Activated naive CD8-positive, alpha-beta T cell treated with anti-CD3 and anti-CD28 coated beads, Interleukin-2, amount 50 U/mL, for 24 hours (primary cell): ENCODE results near the gene BMAL1.

Experiments used
- ATAC-seq: fragments of 150-1000 bp; cut with Tn5 transposase; one replicate; pipeline ENCODE4 v1.10.0; 2021
- DNase-seq: peaks from one replicate; pipeline ENCODE4 v3.0.0; 2021
- H3K27ac Mint-ChIP-seq: one replicate; pipeline ENCODE4 v1.8.0; 2021; ENCODE audit warnings: mild to moderate bottlenecking, mixed read lengths
- H3K27me3 Mint-ChIP-seq: one replicate; pipeline ENCODE4 v1.8.0; 2021; ENCODE audit warnings: mixed read lengths
- H3K36me3 Mint-ChIP-seq: one replicate; pipeline ENCODE4 v1.8.0; 2021; ENCODE audit warnings: low read depth, mixed read lengths
- H3K4me1 Mint-ChIP-seq: one replicate; pipeline ENCODE4 v1.8.0; 2021; ENCODE audit warnings: mixed read lengths
- H3K4me3 Mint-ChIP-seq: one replicate; pipeline ENCODE4 v1.8.0; 2021; ENCODE audit warnings: mild to moderate bottlenecking, moderate library complexity, mixed read lengths
- H3K9me3 Mint-ChIP-seq: one replicate; pipeline ENCODE4 v1.8.0; 2021; ENCODE audit warnings: mixed read lengths

BMAL1 gene

GRCh38 chr11:13277768-13278608 is at the start of gene BMAL1:
Gene BMAL1, plus strand, starts transcription at chr11:13277790. Its CDS starts 76,519 bp downstream, at chr11:13354309.
- ATAC-seq = peak; percentile 25
- H3K4me1 Mint-ChIP-seq = peaks cover 60% of the 10 kb centered on the region

DNA sequence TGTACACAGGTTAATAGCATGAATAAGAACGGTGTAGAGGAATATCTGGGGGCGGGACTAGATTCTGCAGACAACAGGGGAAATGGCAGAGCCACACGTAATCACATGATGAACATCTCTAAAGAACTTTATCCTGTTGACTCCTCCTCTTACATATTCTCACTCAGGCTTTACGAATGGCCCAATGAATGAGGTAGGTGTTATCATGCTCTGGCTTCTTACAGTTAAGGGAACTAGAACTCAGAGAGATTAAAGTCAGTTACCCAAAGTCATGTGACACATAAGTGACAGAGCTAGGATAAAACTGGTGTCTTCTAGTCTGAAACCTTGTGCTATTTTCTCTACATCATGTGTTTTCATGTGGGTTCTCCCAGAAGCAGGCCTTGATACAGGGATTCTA is 49.0 kb upstream of the BMAL1 start:
- no peak for ATAC-seq
- Mint-ChIP-seq H3K27me3 (no peaks in the 10 kb centered on the region), H3K4me3 (no peak overlapping the region), H3K4me1 (peaks cover 4% of the 10 kb centered on the region), H3K36me3 (no peaks in the 10 kb centered on the region), H3K9me3 (no peaks in the 10 kb centered on the region), H3K27ac (no peak overlapping the region)
- no peak for DNase-seq

More at GRCh38 chr11:13277768-13278608, at the start of gene BMAL1:
- DNase-seq = peak; percentile 63
- no peaks in the 10 kb centered on the region for H3K36me3 Mint-ChIP-seq
- H3K27me3 Mint-ChIP-seq = peaks cover 9% of the 10 kb centered on the region
- H3K4me3 Mint-ChIP-seq = peak within 1 kb of the TSS; percentile 90
- peak within 1 kb of the TSS; percentile 84 for H3K27ac Mint-ChIP-seq
- H3K9me3 Mint-ChIP-seq = no peaks in the 10 kb centered on the region

DNA sequence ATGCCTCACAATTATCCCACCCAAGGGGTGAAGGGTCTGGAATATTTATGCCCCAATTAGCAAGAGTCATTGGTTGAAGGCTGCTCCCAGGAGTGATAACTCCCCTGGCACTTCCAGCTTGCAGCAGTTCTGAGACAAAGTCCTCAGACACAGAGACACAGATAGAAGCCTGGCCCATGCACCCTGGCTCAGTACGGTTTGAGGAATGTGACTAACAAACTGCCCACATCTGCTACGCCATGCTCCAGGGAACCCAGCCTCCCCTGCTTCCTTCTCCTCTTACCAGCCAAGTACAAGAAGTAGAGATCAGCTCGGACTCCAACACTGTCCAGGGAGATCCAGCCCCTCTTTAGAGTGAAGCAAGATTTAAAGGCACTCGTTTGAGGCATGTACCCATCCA is 48.5 kb upstream of the BMAL1 start:
- Mint-ChIP-seq H3K27ac (no peak overlapping the region), H3K27me3 (no peaks in the 10 kb centered on the region), H3K36me3 (no peaks in the 10 kb centered on the region), H3K9me3 (no peaks in the 10 kb centered on the region), H3K4me3 (no peak overlapping the region), H3K4me1 (peaks cover 4% of the 10 kb centered on the region)
- ATAC-seq = no peak
- DNase-seq = no peak

DNA sequence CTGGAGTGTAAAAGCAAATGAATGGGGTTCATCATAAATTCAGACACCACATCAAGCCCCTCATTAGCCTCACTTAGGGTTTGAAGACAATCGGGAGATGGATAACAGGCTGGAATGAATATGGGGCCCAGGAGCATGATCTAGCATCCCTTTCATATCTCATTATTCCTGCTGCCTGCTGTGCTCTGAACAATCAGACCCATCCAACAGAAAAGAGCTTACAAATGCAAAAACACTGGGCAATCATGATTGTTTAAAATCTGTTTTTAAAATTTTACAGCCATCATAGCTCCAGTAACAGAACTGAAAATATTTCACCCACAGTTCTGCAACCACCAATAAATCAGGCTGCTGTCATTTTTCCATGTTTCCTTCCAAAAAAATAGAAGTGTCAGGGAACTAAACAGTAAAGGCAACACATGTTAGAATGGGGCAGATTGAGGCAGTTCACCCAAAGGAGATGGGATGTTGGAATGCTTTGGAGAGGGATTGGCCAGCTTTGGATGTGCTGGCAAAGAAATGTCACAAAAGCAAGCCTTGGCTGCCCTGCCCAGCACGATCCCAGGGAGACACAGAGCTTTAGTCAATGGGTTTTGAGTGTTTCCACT is 47.8 kb upstream of the BMAL1 start:
- Mint-ChIP-seq H3K4me3 (no peak overlapping the region), H3K9me3 (no peaks in the 10 kb centered on the region), H3K4me1 (peaks cover 4% of the 10 kb centered on the region), H3K27ac (no peak overlapping the region), H3K27me3 (no peaks in the 10 kb centered on the region), H3K36me3 (no peaks in the 10 kb centered on the region)
- ATAC-seq (no peak), DNase-seq (no peak)

DNA sequence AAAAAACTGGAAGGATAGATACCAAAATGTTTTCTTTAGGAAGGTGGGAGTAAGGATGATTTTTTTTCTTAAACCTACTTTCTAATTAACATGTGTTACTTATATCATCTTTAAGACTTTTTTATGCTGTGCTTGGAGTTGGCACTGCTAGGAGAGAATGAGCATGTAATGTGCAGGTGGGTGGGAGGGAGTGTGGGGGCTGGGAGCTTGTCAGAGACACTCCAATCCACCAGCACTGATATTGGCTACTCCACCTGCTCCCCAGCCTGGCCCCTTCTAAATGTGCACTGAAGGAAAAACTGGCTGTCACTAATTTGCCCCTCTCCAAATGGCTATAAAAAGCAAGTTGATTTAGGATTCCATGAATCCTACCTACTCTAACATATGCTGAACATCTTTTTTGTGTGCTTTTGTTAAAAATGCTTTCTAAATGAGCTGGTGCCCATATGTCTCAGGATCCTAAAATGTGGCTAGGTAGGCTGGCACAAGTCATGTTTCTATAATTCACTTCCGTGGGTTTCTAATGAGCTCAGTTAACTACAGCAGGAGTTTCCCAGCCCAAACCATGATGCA is 44.3 kb upstream of the BMAL1 start:
- no peak for ATAC-seq
- no peaks in the 10 kb centered on the region for H3K9me3 Mint-ChIP-seq
- DNase-seq = no peak
- peaks cover 2% of the 10 kb centered on the region for H3K27me3 Mint-ChIP-seq
- no peak overlapping the region for H3K27ac Mint-ChIP-seq
- H3K36me3 Mint-ChIP-seq = no peaks in the 10 kb centered on the region
- no peak overlapping the region for H3K4me3 Mint-ChIP-seq
- peaks cover 4% of the 10 kb centered on the region for H3K4me1 Mint-ChIP-seq

- no peaks in the 10 kb centered on the region for H3K36me3 Mint-ChIP-seq
These were observed 41.7 kb upstream of the BMAL1 start for GRCh38 chr11:13235895-13236294.

DNA sequence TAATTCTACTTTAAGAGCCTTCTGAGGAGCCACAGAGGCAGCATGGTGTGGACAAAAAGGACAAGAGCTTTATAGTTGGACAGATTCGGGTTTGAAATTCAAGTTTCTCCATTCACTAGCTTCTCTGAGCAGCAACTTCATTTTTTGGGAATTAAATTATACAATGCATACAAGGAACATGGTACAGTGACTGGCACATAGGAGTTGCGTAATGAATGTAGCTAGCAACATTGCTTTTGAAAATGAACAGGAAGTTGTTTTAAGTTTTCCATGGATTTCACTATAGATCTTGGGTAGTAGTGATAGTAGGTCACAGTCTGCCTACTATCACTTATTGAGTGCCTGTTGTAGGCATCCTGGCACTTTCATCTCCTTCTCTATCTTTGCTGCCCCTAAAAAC is 41.0 kb upstream of the BMAL1 start:
- Mint-ChIP-seq H3K9me3 (no peaks in the 10 kb centered on the region), H3K4me1 (no peaks in the 10 kb centered on the region), H3K27me3 (peaks cover 3% of the 10 kb centered on the region), H3K4me3 (no peak overlapping the region), H3K36me3 (no peaks in the 10 kb centered on the region), H3K27ac (no peak overlapping the region)
- DNase-seq (no peak), ATAC-seq (no peak)

More at GRCh38 chr11:13235895-13236294, 41.7 kb upstream of the BMAL1 start:
- Mint-ChIP-seq H3K27ac (no peak overlapping the region), H3K4me1 (no peaks in the 10 kb centered on the region), H3K9me3 (no peaks in the 10 kb centered on the region), H3K27me3 (peaks cover 3% of the 10 kb centered on the region), H3K4me3 (no peak overlapping the region)
- no peak for DNase-seq
- ATAC-seq = no peak

DNA sequence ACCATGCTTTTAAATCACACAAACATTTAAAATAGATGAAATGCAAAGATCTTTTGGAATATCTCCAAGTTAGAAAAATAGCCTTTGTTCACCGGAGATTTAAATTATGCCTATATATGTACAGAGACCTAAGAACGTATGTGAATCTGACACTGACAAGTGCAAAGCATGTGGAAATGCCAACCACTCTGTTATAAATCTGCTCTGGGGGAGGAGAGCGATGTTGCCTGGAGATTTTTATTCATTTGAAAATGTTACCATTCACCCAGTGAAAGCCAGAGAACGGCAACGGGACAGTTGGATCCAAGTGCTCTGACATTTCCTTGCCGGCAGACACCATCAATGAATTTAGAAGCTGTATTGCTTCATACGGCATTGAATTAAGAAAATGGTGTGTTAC is 39.8 kb upstream of the BMAL1 start:
- DNase-seq (no peak), ATAC-seq (no peak)
- Mint-ChIP-seq H3K27me3 (peaks cover 3% of the 10 kb centered on the region), H3K4me1 (no peaks in the 10 kb centered on the region), H3K27ac (no peak overlapping the region), H3K9me3 (no peaks in the 10 kb centered on the region), H3K4me3 (no peak overlapping the region), H3K36me3 (no peaks in the 10 kb centered on the region)

DNA sequence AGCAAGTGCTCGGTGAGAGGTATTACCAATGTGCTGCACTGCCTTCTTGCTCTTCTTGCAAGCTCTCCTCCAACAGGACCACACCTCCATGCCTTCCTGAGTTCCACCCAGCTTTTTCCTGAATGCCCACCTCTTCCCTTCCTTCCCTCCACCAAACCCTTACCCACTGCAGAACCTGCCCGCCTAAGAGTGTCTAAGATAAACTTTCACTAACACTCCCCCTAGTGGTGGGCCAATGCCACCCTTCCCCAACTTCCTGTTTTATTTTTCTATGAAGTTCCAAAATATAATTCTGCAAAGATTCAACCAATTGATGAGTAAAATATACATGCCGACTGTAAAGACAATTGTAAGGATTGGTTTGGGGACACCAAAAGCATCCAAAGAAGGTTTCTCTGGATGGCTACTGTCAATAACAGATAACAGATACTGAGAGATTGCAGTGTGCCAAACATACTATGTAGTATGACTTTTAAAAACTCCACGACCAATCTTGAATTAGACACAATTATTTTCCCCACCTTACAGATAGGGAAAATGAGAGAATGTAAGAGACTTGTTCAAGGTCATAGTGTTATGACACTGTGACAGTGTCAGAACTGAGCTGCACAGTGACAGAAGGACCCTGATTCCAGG is 38.6 kb upstream of the BMAL1 start:
- no peaks in the 10 kb centered on the region for H3K4me1 Mint-ChIP-seq
- H3K4me3 Mint-ChIP-seq = no peak overlapping the region
- no peaks in the 10 kb centered on the region for H3K9me3 Mint-ChIP-seq
- DNase-seq (peak; percentile 52), ATAC-seq (peak; percentile 71)
- H3K36me3 Mint-ChIP-seq = no peaks in the 10 kb centered on the region
- no peak overlapping the region for H3K27ac Mint-ChIP-seq
- H3K27me3 Mint-ChIP-seq = peaks cover 7% of the 10 kb centered on the region

DNA sequence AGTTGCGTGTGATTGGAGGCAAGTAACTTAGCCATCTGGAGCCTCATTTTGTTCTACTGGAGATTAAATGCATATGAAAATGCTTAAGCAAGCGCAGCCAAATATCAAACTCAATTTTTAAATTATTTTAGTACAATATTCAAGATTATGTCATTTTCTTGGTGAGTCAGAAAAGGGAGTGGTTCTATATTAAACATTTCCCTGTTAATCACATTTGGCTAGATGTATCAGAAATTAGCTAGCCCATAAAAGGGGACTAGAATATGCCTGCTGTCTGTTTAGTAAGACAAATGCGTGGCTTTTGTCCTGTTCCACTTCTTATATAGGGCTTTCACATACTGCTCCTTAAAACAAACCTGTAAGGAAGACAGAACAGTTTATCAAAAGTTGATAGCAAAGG is 35.0 kb upstream of the BMAL1 start:
- Mint-ChIP-seq H3K27ac (no peak overlapping the region), H3K27me3 (peaks cover 35% of the 10 kb centered on the region), H3K4me1 (no peaks in the 10 kb centered on the region), H3K36me3 (no peaks in the 10 kb centered on the region), H3K9me3 (no peaks in the 10 kb centered on the region), H3K4me3 (no peak overlapping the region)
- DNase-seq (no peak), ATAC-seq (no peak)

- DNase-seq (no peak), ATAC-seq (no peak)
- Mint-ChIP-seq H3K4me1 (no peaks in the 10 kb centered on the region), H3K27me3 (peaks cover 32% of the 10 kb centered on the region), H3K9me3 (no peaks in the 10 kb centered on the region), H3K27ac (no peak overlapping the region), H3K36me3 (no peaks in the 10 kb centered on the region), H3K4me3 (no peak overlapping the region)
These were observed 29.8 kb upstream of the BMAL1 start for GRCh38 chr11:13247606-13248296.

- ATAC-seq (no peak), DNase-seq (no peak)
- Mint-ChIP-seq H3K4me3 (no peak overlapping the region), H3K9me3 (no peaks in the 10 kb centered on the region), H3K36me3 (no peaks in the 10 kb centered on the region), H3K4me1 (no peaks in the 10 kb centered on the region), H3K27me3 (peaks cover 27% of the 10 kb centered on the region), H3K27ac (no peak overlapping the region)
These were observed 28.4 kb upstream of the BMAL1 start for GRCh38 chr11:13249177-13249576.

DNA sequence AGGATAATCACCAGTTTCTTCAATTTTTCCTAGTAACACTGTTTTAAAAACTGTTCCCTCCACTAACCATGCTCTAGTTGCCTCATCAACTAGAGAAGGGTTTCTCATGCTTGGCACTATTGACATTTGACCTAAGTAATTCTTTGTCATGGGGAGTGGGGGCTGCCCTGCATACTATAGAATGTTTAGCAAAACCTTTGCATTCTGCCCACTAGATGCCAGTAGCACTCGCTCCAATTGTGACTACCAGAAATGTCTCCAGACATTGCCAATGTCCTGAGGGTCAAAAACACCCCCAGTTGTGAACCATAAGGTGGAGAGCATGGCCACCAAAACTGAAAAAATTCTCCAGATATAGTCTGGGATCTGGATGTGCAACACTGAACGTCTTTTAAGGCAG is 27.6 kb upstream of the BMAL1 start:
- no peak for DNase-seq
- Mint-ChIP-seq H3K27ac (no peak overlapping the region), H3K27me3 (peaks cover 21% of the 10 kb centered on the region), H3K4me3 (no peak overlapping the region), H3K4me1 (no peaks in the 10 kb centered on the region), H3K36me3 (no peaks in the 10 kb centered on the region), H3K9me3 (no peaks in the 10 kb centered on the region)
- ATAC-seq = no peak

GRCh38 chr11:13251966-13252365 is 25.6 kb upstream of the BMAL1 start:
- H3K4me3 Mint-ChIP-seq = no peak overlapping the region
- no peaks in the 10 kb centered on the region for H3K9me3 Mint-ChIP-seq
- no peaks in the 10 kb centered on the region for H3K4me1 Mint-ChIP-seq
- DNase-seq (no peak), ATAC-seq (no peak)
- H3K27ac Mint-ChIP-seq = no peak overlapping the region
- peaks cover 3% of the 10 kb centered on the region for H3K27me3 Mint-ChIP-seq
- no peaks in the 10 kb centered on the region for H3K36me3 Mint-ChIP-seq
